Pons (tissue), 1 donor: ENCODE results near the gene TIMM10.

Experiments
- DNase-seq: peaks from one replicate; pipeline ENCODE4 v3.0.0-alpha.2; 2016; ENCODE audit warnings: low spot score

TIMM10 gene

GRCh38 chr11:57530596-57531507 is at the start of gene TIMM10:
TSS of gene TIMM10 (minus strand) at chr11:57530754. CDS start at chr11:57530189, 565 bp downstream.
- DNase-seq, result peak; percentile 98

- no peak for DNase-seq
These were observed 43.5 kb upstream of the TIMM10 start for GRCh38 chr11:57574061-57574460.

- DNase-seq, result peak; percentile 14
These were observed 41.1 kb upstream of the TIMM10 start for GRCh38 chr11:57571606-57572005.

- peak; percentile 77 for DNase-seq
These were observed 37.8 kb upstream of the TIMM10 start for GRCh38 chr11:57568330-57568766.

GRCh38 chr11:57567515-57568329 is 37.2 kb upstream of the TIMM10 start, which contains the start of gene UBE2L6:
TSS of gene UBE2L6 (minus strand) at chr11:57567672. CDS start at chr11:57567611, 61 bp downstream.
- DNase-seq, result peak; percentile 14

GRCh38 chr11:57566905-57567514 is 36.5 kb upstream of the TIMM10 start:
- peak; percentile 28 for DNase-seq

- peak; percentile 88 for DNase-seq
These were observed 35.7 kb upstream of the TIMM10 start for GRCh38 chr11:57566005-57566904.

- DNase-seq, result no peak
These were observed 32.0 kb upstream of the TIMM10 start for GRCh38 chr11:57562596-57562995.

- no peak for DNase-seq
These were observed 29.6 kb upstream of the TIMM10 start for GRCh38 chr11:57560146-57560545.

- DNase-seq, result no peak
These were observed 25.5 kb upstream of the TIMM10 start for GRCh38 chr11:57556041-57556440.

- no peak for DNase-seq
These were observed 24.8 kb upstream of the TIMM10 start for GRCh38 chr11:57555393-57555792.

GRCh38 chr11:57552479-57552878 is 21.9 kb upstream of the TIMM10 start:
- DNase-seq, result no peak

- no peak for DNase-seq
These were observed 21.4 kb upstream of the TIMM10 start for GRCh38 chr11:57551941-57552340.

- no peak for DNase-seq
These were observed 19.4 kb upstream of the TIMM10 start for GRCh38 chr11:57549983-57550382.

GRCh38 chr11:57547854-57548377 is 17.4 kb upstream of the TIMM10 start:
- peak; percentile 9 for DNase-seq

GRCh38 chr11:57546869-57547475 is 16.4 kb upstream of the TIMM10 start:
- no peak for DNase-seq

- DNase-seq, result no peak
These were observed 15.9 kb upstream of the TIMM10 start for GRCh38 chr11:57546451-57546850.

- no peak for DNase-seq
These were observed 15.3 kb upstream of the TIMM10 start for GRCh38 chr11:57545883-57546282.

GRCh38 chr11:57544566-57544965 is 14.0 kb upstream of the TIMM10 start:
- DNase-seq, result no peak

GRCh38 chr11:57543593-57543992 is 13.0 kb upstream of the TIMM10 start:
- DNase-seq, result no peak
